Caco-2 (cell line): Measurements from ENCODE around the gene MAGEB17. TPM values are rescaled to one million over a fixed set of nuclear protein-coding genes. Genes with fewer than 3 reads are reported as not detected.
"Not testable (repeated sequence)": the region's sequence is repeated elsewhere in the genome, so short reads cannot be mapped to it uniquely, and the experiment has no call there.

ENCODE experiments used
- BruUV-seq: library from RNA; stranded (reverse); fragments of 400-500 nt; replicated peaks from 2 replicates; lab custom pipeline; 2021; lab: Mats Ljungman, UMichigan
- CTCF ChIA-PET: fragments of 300-600 bp; sonication (Branson Sonifier 250); formaldehyde crosslinking; loops from one replicate; lab custom pipeline; 2022; ENCODE audit warnings: antibody characterized with exemption; lab: Charles Lee
- POLR2A ChIA-PET: fragments of 300-600 bp; sonication (Branson Sonifier 250); formaldehyde crosslinking; loops from one replicate; lab custom pipeline; 2022; ENCODE audit warnings: antibody characterized with exemption; lab: Charles Lee
- DNase-seq, 2 experiments: peaks; one replicate each; pipeline versions ENCODE4 v3.0.0 to v3.0.0-alpha.2; 2020 to 2022
- H3K27me3 ChIP-seq: replicated peaks from 2 replicates; pipeline ENCODE4 v1.6.0; 2011; ENCODE audit warnings: low read length; ENCODE audit not compliant: control insufficient read depth, insufficient read depth
- H3K36me3 ChIP-seq: 2 replicates; pipeline ENCODE4 v1.5.1; 2011; ENCODE audit warnings: low read length; ENCODE audit not compliant: control insufficient read depth, insufficient read depth
- H3K4me1 ChIP-seq: fragments of 250-450 bp; sonication (Bioruptor Pico); 2 replicates; pipeline ENCODE4 v1.5.1; 2020; ENCODE audit warnings: mild to moderate bottlenecking
- H3K4me3 ChIP-seq: 2 replicates; pipeline ENCODE4 v1.5.1; 2011; ENCODE audit warnings: low read depth, mild to moderate bottlenecking, control low read depth, low read length
- H3K9me3 ChIP-seq: fragments of 250-450 bp; sonication (Bioruptor Pico); 2 replicates; pipeline ENCODE4 v1.5.1; 2020; ENCODE audit warnings: mild to moderate bottlenecking, moderate library complexity
- H3K27ac Mint-ChIP-seq: one replicate; pipeline ENCODE4 v1.8.0; 2022; ENCODE audit warnings: mixed read lengths; ENCODE audit not compliant: unreplicated experiment
- H3K27me3 Mint-ChIP-seq: one replicate; pipeline ENCODE4 v1.8.0; 2022; ENCODE audit warnings: mixed read lengths; ENCODE audit not compliant: insufficient read depth, unreplicated experiment
- H3K36me3 Mint-ChIP-seq: one replicate; pipeline ENCODE4 v1.8.0; 2022; ENCODE audit warnings: mild to moderate bottlenecking, mixed read lengths; ENCODE audit not compliant: insufficient read depth, unreplicated experiment
- H3K4me1 Mint-ChIP-seq: one replicate; pipeline ENCODE4 v1.8.0; 2022; ENCODE audit warnings: low read depth, mixed read lengths; ENCODE audit not compliant: unreplicated experiment
- H3K4me3 Mint-ChIP-seq: one replicate; pipeline ENCODE4 v1.8.0; 2022; ENCODE audit warnings: mild to moderate bottlenecking, moderate library complexity, mixed read lengths; ENCODE audit not compliant: unreplicated experiment
- H3K9me3 Mint-ChIP-seq: one replicate; pipeline ENCODE4 v1.8.0; 2022; ENCODE audit warnings: mixed read lengths; ENCODE audit not compliant: unreplicated experiment
- intact Hi-C: fragments of 100-400 bp; cut with micrococcal nuclease; formaldehyde crosslinking; loops from one replicate; pipeline ENCODE4 v1.10.0; 2022; ENCODE audit not compliant: unreplicated experiment
- total RNA-seq: library from RNA; stranded (reverse); gene quantifications from 2 replicates; pipeline ENCODE4 v1.2.3, GENCODE V29; 2022
- TF ChIP-seq, protein P1 (sequence below), 2 experiments: fragments of 200-600 bp in 1 of 2; IDR thresholded peaks; 1 replicate in 1 of 2; 2 replicates in 1 of 2; pipeline versions ENCODE4 v1.5.1 to v1.8.0; 2011 to 2022; ENCODE audit warnings: antibody characterized with exemption in 1 of 2, control low read depth in 1 of 2, inconsistent platforms in 1 of 2, low read depth in 1 of 2, low read length in 1 of 2, mild to moderate bottlenecking in 1 of 2, moderate library complexity in 1 of 2; ENCODE audit not compliant: insufficient read depth in 1 of 2, severe bottlenecking in 1 of 2, unreplicated experiment in 1 of 2

Gene MAGEB17
- total RNA-seq, 1 experiment from 2014 or later = not detected

- Mint-ChIP-seq H3K27me3 (peaks cover 3% of the 10 kb centered on the region), H3K4me1 (no peaks in the 10 kb centered on the region), H3K27ac (no peak overlapping the region), H3K36me3 (no peaks in the 10 kb centered on the region), H3K4me3 (no peak overlapping the region), H3K9me3 (peaks cover 8% of the 10 kb centered on the region)
- H3K9me3 ChIP-seq = no peaks in the 10 kb centered on the region
- TF ChIP-seq, protein P1, sequence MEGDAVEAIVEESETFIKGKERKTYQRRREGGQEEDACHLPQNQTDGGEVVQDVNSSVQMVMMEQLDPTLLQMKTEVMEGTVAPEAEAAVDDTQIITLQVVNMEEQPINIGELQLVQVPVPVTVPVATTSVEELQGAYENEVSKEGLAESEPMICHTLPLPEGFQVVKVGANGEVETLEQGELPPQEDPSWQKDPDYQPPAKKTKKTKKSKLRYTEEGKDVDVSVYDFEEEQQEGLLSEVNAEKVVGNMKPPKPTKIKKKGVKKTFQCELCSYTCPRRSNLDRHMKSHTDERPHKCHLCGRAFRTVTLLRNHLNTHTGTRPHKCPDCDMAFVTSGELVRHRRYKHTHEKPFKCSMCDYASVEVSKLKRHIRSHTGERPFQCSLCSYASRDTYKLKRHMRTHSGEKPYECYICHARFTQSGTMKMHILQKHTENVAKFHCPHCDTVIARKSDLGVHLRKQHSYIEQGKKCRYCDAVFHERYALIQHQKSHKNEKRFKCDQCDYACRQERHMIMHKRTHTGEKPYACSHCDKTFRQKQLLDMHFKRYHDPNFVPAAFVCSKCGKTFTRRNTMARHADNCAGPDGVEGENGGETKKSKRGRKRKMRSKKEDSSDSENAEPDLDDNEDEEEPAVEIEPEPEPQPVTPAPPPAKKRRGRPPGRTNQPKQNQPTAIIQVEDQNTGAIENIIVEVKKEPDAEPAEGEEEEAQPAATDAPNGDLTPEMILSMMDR (IDR thresholded peaks at IDR 0.05; ENCODE audit: insufficient read depth in 1 of 2, low read depth in 1 of 2, low read length in 1 of 2, severe bottlenecking in 1 of 2, unreplicated experiment in 1 of 2) = no peak
- intact Hi-C loops = no loop called here
- BruUV-seq = no TSS peak
- ChIA-PET POLR2A (no interaction called here), CTCF (no interaction called here)
- no peaks in the 10 kb centered on the region for H3K27me3 ChIP-seq
- no peaks in the 10 kb centered on the region for H3K36me3 ChIP-seq
- H3K4me3 ChIP-seq = no peak overlapping the region
- no peak for DNase-seq
- H3K4me1 ChIP-seq = no peaks in the 10 kb centered on the region
Observed at GRCh38 chrX:16143968-16144367, 23.3 kb upstream of the MAGEB17 start.

GRCh38 chrX:16144420-16144819, 22.9 kb upstream of the MAGEB17 start:
- intact Hi-C loops = no loop called here
- H3K4me3 Mint-ChIP-seq = no peak overlapping the region
- TF ChIP-seq, protein P1 (IDR thresholded peaks at IDR 0.05; ENCODE audit: insufficient read depth in 1 of 2, low read depth in 1 of 2, low read length in 1 of 2, severe bottlenecking in 1 of 2, unreplicated experiment in 1 of 2) = no peak
- Histone ChIP-seq H3K4me3 (no peak overlapping the region), H3K36me3 (no peaks in the 10 kb centered on the region), H3K4me1 (no peaks in the 10 kb centered on the region), H3K27me3 (no peaks in the 10 kb centered on the region), H3K9me3 (no peaks in the 10 kb centered on the region)
- DNase-seq = no peak
- no peak overlapping the region for H3K27ac Mint-ChIP-seq
- no TSS peak for BruUV-seq
- ChIA-PET CTCF (no interaction called here), POLR2A (no interaction called here)
- no peaks in the 10 kb centered on the region for H3K36me3 Mint-ChIP-seq
- peaks cover 6% of the 10 kb centered on the region for H3K27me3 Mint-ChIP-seq
- no peaks in the 10 kb centered on the region for H3K4me1 Mint-ChIP-seq
- H3K9me3 Mint-ChIP-seq = peaks cover 8% of the 10 kb centered on the region

- H3K4me3 ChIP-seq, H3K36me3 Mint-ChIP-seq, CTCF ChIA-PET, H3K4me1 Mint-ChIP-seq, BruUV-seq, H3K4me3 Mint-ChIP-seq, DNase-seq, H3K4me1 ChIP-seq, H3K27me3 Mint-ChIP-seq, H3K9me3 Mint-ChIP-seq, POLR2A ChIA-PET, H3K27ac Mint-ChIP-seq, H3K36me3 ChIP-seq, H3K27me3 ChIP-seq, H3K9me3 ChIP-seq, intact Hi-C loops: not testable (repeated sequence)
Observed at GRCh38 chrX:16145093-16145492, 22.2 kb upstream of the MAGEB17 start.

DNA sequence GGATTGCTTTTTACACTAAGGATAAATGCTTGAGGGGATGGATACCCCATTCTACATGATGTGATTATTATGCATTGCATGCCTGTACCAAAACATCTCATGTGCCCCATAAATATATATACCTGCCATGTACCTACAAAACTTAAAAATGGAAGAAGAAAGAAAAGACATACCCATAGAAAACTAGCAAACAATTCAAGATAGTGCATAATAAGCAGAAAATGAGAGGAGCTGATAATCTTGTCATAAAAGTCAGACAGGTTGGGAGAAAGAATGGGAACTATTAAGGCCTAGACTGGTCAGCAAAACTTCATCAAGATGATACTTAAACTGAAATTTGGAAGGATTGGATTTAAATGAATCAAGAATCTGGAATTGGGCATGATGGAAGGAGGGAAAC, 21.6 kb upstream of the MAGEB17 start:
- ChIA-PET CTCF (no interaction called here), POLR2A (no interaction called here)
- Histone ChIP-seq H3K4me1 (no peaks in the 10 kb centered on the region), H3K4me3 (no peak overlapping the region), H3K9me3 (no peaks in the 10 kb centered on the region), H3K27me3 (no peaks in the 10 kb centered on the region), H3K36me3 (no peaks in the 10 kb centered on the region)
- H3K27me3 Mint-ChIP-seq = peaks cover 6% of the 10 kb centered on the region
- no peaks in the 10 kb centered on the region for H3K36me3 Mint-ChIP-seq
- H3K4me1 Mint-ChIP-seq = no peaks in the 10 kb centered on the region
- no peak overlapping the region for H3K4me3 Mint-ChIP-seq
- no TSS peak for BruUV-seq
- intact Hi-C loops = no loop called here
- no peak overlapping the region for H3K27ac Mint-ChIP-seq
- DNase-seq = no peak
- peaks cover 8% of the 10 kb centered on the region for H3K9me3 Mint-ChIP-seq
- TF ChIP-seq, protein P1 (IDR thresholded peaks at IDR 0.05; ENCODE audit: insufficient read depth in 1 of 2, low read depth in 1 of 2, low read length in 1 of 2, severe bottlenecking in 1 of 2, unreplicated experiment in 1 of 2) = no peak
